Measurements from ENCODE around the gene GK.

GRCh38 chrX:30654989-30655607 is 1.9 kb downstream of the GK start:
- TF ChIP-seq, protein P1, sequence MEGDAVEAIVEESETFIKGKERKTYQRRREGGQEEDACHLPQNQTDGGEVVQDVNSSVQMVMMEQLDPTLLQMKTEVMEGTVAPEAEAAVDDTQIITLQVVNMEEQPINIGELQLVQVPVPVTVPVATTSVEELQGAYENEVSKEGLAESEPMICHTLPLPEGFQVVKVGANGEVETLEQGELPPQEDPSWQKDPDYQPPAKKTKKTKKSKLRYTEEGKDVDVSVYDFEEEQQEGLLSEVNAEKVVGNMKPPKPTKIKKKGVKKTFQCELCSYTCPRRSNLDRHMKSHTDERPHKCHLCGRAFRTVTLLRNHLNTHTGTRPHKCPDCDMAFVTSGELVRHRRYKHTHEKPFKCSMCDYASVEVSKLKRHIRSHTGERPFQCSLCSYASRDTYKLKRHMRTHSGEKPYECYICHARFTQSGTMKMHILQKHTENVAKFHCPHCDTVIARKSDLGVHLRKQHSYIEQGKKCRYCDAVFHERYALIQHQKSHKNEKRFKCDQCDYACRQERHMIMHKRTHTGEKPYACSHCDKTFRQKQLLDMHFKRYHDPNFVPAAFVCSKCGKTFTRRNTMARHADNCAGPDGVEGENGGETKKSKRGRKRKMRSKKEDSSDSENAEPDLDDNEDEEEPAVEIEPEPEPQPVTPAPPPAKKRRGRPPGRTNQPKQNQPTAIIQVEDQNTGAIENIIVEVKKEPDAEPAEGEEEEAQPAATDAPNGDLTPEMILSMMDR (conservative IDR thresholded peaks at IDR 0.05) = no peak
- no peak for TF ChIP-seq ZFX (IDR thresholded peaks at IDR 0.05)
